GM12873 (cell line): ENCODE measurements around the gene EYS.

Source experiments
- CTCF ChIP-seq: IDR thresholded peaks from 2 replicates; pipeline ENCODE4 v1.5.1; 2012; ENCODE audit warnings: low read depth, mild to moderate bottlenecking, moderate library complexity, low read length, control low read depth; ENCODE audit not compliant: insufficient read depth; ENCODE audit errors: missing control alignments

EYS gene

GRCh38 chr6:64630901-64631300, 1076.1 kb downstream of the EYS start:
- no peak for TF ChIP-seq CTCF

GRCh38 chr6:64622944-64623343, 1084.1 kb downstream of the EYS start:
- TF ChIP-seq CTCF: no peak

GRCh38 chr6:64602993-64603392, 1104.0 kb downstream of the EYS start:
- TF ChIP-seq CTCF: no peak

DNA sequence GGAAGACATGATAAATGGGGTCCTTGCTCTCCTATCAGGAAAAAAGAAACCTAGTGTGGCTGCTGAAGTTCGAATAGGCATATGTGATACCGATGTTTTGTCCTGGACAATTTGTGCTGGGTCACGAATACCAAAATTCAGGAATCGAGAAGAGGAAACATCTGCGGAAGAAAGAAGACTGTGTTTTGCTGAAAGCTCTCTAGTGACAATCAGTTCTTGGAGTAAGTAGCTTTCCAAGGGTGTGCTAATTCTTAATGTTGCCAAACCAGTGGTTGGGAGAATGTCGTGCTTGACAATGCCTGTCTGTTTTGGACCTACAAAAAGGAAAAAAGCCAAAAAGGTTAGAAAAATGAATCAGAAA, 1115.4 kb downstream of the EYS start:
- no peak for TF ChIP-seq CTCF

- no peak for TF ChIP-seq CTCF
Measured at GRCh38 chr6:64590965-64591675, 1115.9 kb downstream of the EYS start.

DNA sequence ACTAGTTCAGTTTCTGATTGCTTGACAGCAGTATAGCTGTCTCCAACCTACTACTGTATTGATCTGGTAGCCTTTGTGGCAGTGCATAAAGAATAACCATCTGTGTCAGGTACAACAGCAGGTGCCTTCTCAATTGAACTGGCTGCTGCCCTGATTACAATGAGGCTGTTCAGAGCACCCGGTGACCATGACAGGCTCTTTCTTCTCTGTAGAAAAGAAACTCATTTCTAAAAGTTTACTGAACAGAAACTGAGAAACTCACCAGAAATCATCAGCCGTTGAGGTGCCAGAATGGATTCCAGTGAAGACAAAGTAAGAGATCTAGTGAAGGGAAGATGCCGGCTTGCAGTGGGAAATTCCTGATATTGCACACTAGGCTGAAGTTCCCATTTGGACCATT, 1117.1 kb downstream of the EYS start:
- no peak for TF ChIP-seq CTCF

- TF ChIP-seq CTCF: no peak
Measured at GRCh38 chr6:64580346-64580745, 1126.7 kb downstream of the EYS start.
